SK-N-SH (cell line): ENCODE data around the gene ARR3. TPM values are rescaled to one million over a fixed set of nuclear protein-coding genes. Genes with fewer than 3 reads are reported as not detected.

Experiments used
- CTCF ChIA-PET: fragments of 300-600, 350-600 bp; formaldehyde crosslinking; extraction: SDS; loops from one replicate; lab custom pipeline; 2021; lab: Yijun Ruan, JAX
- POLR2A ChIA-PET: fragments of 350-600 bp; sonication (Branson Sonifier 250); formaldehyde crosslinking; extraction: SDS; loops from one replicate; lab custom pipeline; 2020; ENCODE audit warnings: antibody characterized with exemption, inconsistent platforms; lab: Yijun Ruan, JAX
- DNase-seq: peaks from one replicate; pipeline ENCODE4 v3.0.0; 2012
- H2AFZ ChIP-seq: fragments of 200-600 bp; sonication (generic); 2 replicates; pipeline ENCODE4 v1.8.1; 2016; ENCODE audit warnings: antibody characterized with exemption, mild to moderate bottlenecking, low read depth
- H3F3A ChIP-seq: fragments of 200-600 bp; sonication (generic); replicated peaks from 2 replicates; pipeline ENCODE3; 2016; ENCODE audit warnings: antibody characterized with exemption, mild to moderate bottlenecking; ENCODE audit not compliant: insufficient read depth
- H3K27ac ChIP-seq, 2 experiments: fragments of 200-500 bp in 1 of 2; fragments of 200-600 bp in 1 of 2; sonication (Bioruptor generic) in 1 of 2; sonication (generic), shearing (Covaris generic) in 1 of 2; 2 replicates each; pipeline versions ENCODE4 v1.5.1 to v1.6.1; 2014 to 2016; ENCODE audit warnings: low read depth in 2 of 2, inconsistent platforms in 1 of 2, low read length in 1 of 2, mild to moderate bottlenecking in 1 of 2, mixed read lengths in 1 of 2
- H3K27me3 ChIP-seq: fragments of 200-600 bp; sonication (generic), shearing (Covaris generic); 2 replicates; pipeline ENCODE4 v1.6.1; 2016; ENCODE audit warnings: mixed run types; ENCODE audit not compliant: insufficient read depth
- H3K36me3 ChIP-seq, 2 experiments: fragments of 200-500 bp in 1 of 2; fragments of 200-600 bp in 1 of 2; sonication (Bioruptor generic) in 1 of 2; sonication (generic) in 1 of 2; replicated peaks in 1 of 2; 2 replicates each; pipeline versions ENCODE3 to v1.5.1; 2014 to 2016; ENCODE audit warnings: low read length in 1 of 2, mild to moderate bottlenecking in 1 of 2; ENCODE audit not compliant: insufficient read depth in 2 of 2, control insufficient read depth in 1 of 2
- H3K4me1 ChIP-seq, 2 experiments: fragments of 200-500 bp in 1 of 2; fragments of 200-600 bp in 1 of 2; sonication (Bioruptor generic) in 1 of 2; sonication (generic), shearing (Covaris generic) in 1 of 2; 2 replicates each; pipeline versions ENCODE4 v1.5.1 to v1.6.1; 2014 to 2016; ENCODE audit warnings: low read depth in 1 of 2, low read length in 1 of 2, mixed run types in 1 of 2; ENCODE audit not compliant: insufficient read depth in 2 of 2, control insufficient read depth in 1 of 2
- H3K4me2 ChIP-seq: fragments of 200-600 bp; sonication (generic), shearing (Covaris generic); 2 replicates; pipeline ENCODE4 v1.6.1; 2017; ENCODE audit warnings: mixed run types
- H3K4me3 ChIP-seq, 2 experiments: fragments of 200-500 bp in 1 of 2; fragments of 200-600 bp in 1 of 2; sonication (Bioruptor generic) in 1 of 2; sonication (generic), shearing (Covaris generic) in 1 of 2; 2 replicates each; pipeline versions ENCODE4 v1.5.1 to v1.8.1; 2014 to 2016; ENCODE audit warnings: low read depth in 2 of 2, inconsistent platforms in 1 of 2, low read length in 1 of 2, mild to moderate bottlenecking in 1 of 2, mixed read lengths in 1 of 2, moderate library complexity in 1 of 2
- H3K79me2 ChIP-seq: fragments of 200-600 bp; sonication (generic); 2 replicates; pipeline ENCODE4 v1.8.1; 2017; ENCODE audit warnings: mild to moderate bottlenecking; ENCODE audit not compliant: insufficient read depth
- H3K9ac ChIP-seq: fragments of 200-600 bp; sonication (generic); 2 replicates; pipeline ENCODE4 v1.6.1; 2017; ENCODE audit warnings: mixed run types
- H3K9me2 ChIP-seq: fragments of 200-600 bp; sonication (generic); 2 replicates; pipeline ENCODE4 v1.6.1; 2017; ENCODE audit warnings: mixed run types
- H3K9me3 ChIP-seq: fragments of 200-600 bp; sonication (generic); 2 replicates; pipeline ENCODE4 v1.6.1; 2017; ENCODE audit warnings: mixed run types, mild to moderate bottlenecking, moderate library complexity
- H4K20me1 ChIP-seq: fragments of 200-600 bp; sonication (generic); 2 replicates; pipeline ENCODE4 v1.6.1; 2017; ENCODE audit warnings: mild to moderate bottlenecking, mixed run types; ENCODE audit not compliant: insufficient read depth
- EP300 ChIP-seq, 2 experiments: IDR thresholded peaks; 2 replicates each; pipeline versions ENCODE4 v1.4.0 to v1.6.1; 2012; ENCODE audit warnings: borderline replicate concordance in 1 of 2, low read depth in 1 of 2, low read length in 1 of 2
- GATA2 ChIP-seq: sonication (generic); formaldehyde crosslinking; IDR thresholded peaks from 2 replicates; pipeline ENCODE4 v1.5.0; 2020; ENCODE audit warnings: mild to moderate bottlenecking, missing genetic modification reagents
- IRF3 ChIP-seq: fragments of 150-350 bp; IDR thresholded peaks from 2 replicates; pipeline ENCODE4 v1.6.1; 2016; ENCODE audit warnings: mild to moderate bottlenecking, low read depth, low read length
- MEF2A ChIP-seq: IDR thresholded peaks from 2 replicates; pipeline ENCODE4 v1.4.0; 2012; ENCODE audit warnings: low read depth, borderline replicate concordance
- MXI1 ChIP-seq: IDR thresholded peaks from 2 replicates; pipeline ENCODE4 v1.6.1; 2012; ENCODE audit warnings: mild to moderate bottlenecking, low read depth, low read length, improper control_type of control experiment
- NFIC ChIP-seq: IDR thresholded peaks from 2 replicates; pipeline ENCODE4 v1.4.0; 2012; ENCODE audit warnings: borderline replicate concordance
- NRF1 ChIP-seq: IDR thresholded peaks from 2 replicates; pipeline ENCODE4 v1.6.1; 2012; ENCODE audit warnings: low read depth, mild to moderate bottlenecking, low read length
- POLR2AphosphoS5 ChIP-seq: IDR thresholded peaks from 2 replicates; pipeline ENCODE4 v1.6.1; 2012; ENCODE audit warnings: low read depth, low read length
- RAD21 ChIP-seq: IDR thresholded peaks from 2 replicates; pipeline ENCODE4 v1.6.1; 2012; ENCODE audit warnings: mild to moderate bottlenecking, low read length
- RCOR1 ChIP-seq: fragments of 150-350 bp; IDR thresholded peaks from 2 replicates; pipeline ENCODE4 v1.6.1; 2017; ENCODE audit warnings: antibody characterized with exemption, low read length
- REST ChIP-seq: IDR thresholded peaks from 2 replicates; pipeline ENCODE4 v1.6.1; 2012; ENCODE audit warnings: mild to moderate bottlenecking, low read depth, low read length, moderate library complexity
- RXRA ChIP-seq: IDR thresholded peaks from 2 replicates; pipeline ENCODE4 v1.4.0; 2012; ENCODE audit warnings: low read depth, mild to moderate bottlenecking, borderline replicate concordance
- SMC3 ChIP-seq: IDR thresholded peaks from 2 replicates; pipeline ENCODE4 v1.6.1; 2012; ENCODE audit warnings: low read depth, low read length, improper control_type of control experiment
- TCF12 ChIP-seq: IDR thresholded peaks from 2 replicates; pipeline ENCODE4 v1.4.0; 2012
- WGBS: methylation state at CpG from one replicate; pipeline ENCODE4 v1.1.6; 2017; ENCODE audit warnings: low lambda C conversion rate; 5-methylcytosine and 5-hydroxymethylcytosine counted together
- polyA plus RNA-seq, 3 experiments: library from polyadenylated mRNA; depleted of rRNA; stranded (reverse); fragments of >200 nt; gene quantifications; 2 replicates each; pipeline ENCODE4 v1.2.3, GENCODE V29; 2012
- TF ChIP-seq, protein P1 (sequence below): IDR thresholded peaks from 2 replicates; pipeline ENCODE4 v1.4.0; 2012; ENCODE audit warnings: low read depth, borderline replicate concordance

Gene ARR3
- polyA plus RNA-seq, 1 of the 3 experiments (the other 2 are of a cell fraction) = not detected

GRCh38 chrX:70240751-70241150 is 27.4 kb upstream of the ARR3 start:
- no peaks in the 10 kb centered on the region for H3K79me2 ChIP-seq
- H3K27me3 ChIP-seq = peaks cover 16% of the 10 kb centered on the region; the same call in 1 of the 2 replicates
- TF ChIP-seq POLR2AphosphoS5 = no peak
- TF ChIP-seq MEF2A = no peak
- TF ChIP-seq, protein P1, sequence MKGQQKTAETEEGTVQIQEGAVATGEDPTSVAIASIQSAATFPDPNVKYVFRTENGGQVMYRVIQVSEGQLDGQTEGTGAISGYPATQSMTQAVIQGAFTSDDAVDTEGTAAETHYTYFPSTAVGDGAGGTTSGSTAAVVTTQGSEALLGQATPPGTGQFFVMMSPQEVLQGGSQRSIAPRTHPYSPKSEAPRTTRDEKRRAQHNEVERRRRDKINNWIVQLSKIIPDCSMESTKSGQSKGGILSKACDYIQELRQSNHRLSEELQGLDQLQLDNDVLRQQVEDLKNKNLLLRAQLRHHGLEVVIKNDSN = no peak
- TF ChIP-seq SMC3 = no peak
- TF ChIP-seq IRF3 = no peak
- TF ChIP-seq GATA2 (CRISPR knock-in tag) = no peak
- no peak for TF ChIP-seq NRF1
- no peak for TF ChIP-seq RXRA
- TF ChIP-seq RCOR1 = no peak
- no peak for TF ChIP-seq EP300 (IDR thresholded peaks at IDR 0.05; ENCODE audit: borderline replicate concordance in 1 of 2, low read depth in 1 of 2, low read length in 1 of 2)
- TF ChIP-seq MXI1 = no peak
- no peak for TF ChIP-seq REST
- TF ChIP-seq RAD21 = no peak
- no peak for TF ChIP-seq NFIC
- TF ChIP-seq TCF12 = no peak
- TF ChIP-seq, all 33 proteins: peak for 0
- no peaks in the 10 kb centered on the region for H3K4me1 ChIP-seq
- H4K20me1 ChIP-seq = no peaks in the 10 kb centered on the region
- H3K36me3 ChIP-seq = no peaks in the 10 kb centered on the region
- no peak overlapping the region for H3K4me3 ChIP-seq
- H3K9me2 ChIP-seq = no peaks in the 10 kb centered on the region
- no peak overlapping the region for H3K4me2 ChIP-seq
- H3K9ac ChIP-seq = no peak overlapping the region
- WGBS = 60% methylated on average over 1 of the region's 1 CpG
- H3F3A ChIP-seq = no peaks in the 10 kb centered on the region
- H3K27ac ChIP-seq = no peak overlapping the region
- H3K9me3 ChIP-seq = no peaks in the 10 kb centered on the region
- CTCF ChIA-PET = interaction anchor here (0.5 kb wide), 1 partner anchor 249 kb away, joined by 3 read pairs; no protein-coding TSS in a partner anchor
- DNase-seq = no peak
- no peak overlapping the region for H2AFZ ChIP-seq
- POLR2A ChIA-PET = no interaction called here
